ENCODE data around the gene RGSL1. TPM values are rescaled to one million over a fixed set of nuclear protein-coding genes. Genes with fewer than 3 reads are reported as not detected.

The RGSL1 gene
- total and polyA plus RNA-seq, 2 of the 8 experiments (the other 6 are each of a cell fraction or from before 2014, with no cell fraction given) = not detected

DNA sequence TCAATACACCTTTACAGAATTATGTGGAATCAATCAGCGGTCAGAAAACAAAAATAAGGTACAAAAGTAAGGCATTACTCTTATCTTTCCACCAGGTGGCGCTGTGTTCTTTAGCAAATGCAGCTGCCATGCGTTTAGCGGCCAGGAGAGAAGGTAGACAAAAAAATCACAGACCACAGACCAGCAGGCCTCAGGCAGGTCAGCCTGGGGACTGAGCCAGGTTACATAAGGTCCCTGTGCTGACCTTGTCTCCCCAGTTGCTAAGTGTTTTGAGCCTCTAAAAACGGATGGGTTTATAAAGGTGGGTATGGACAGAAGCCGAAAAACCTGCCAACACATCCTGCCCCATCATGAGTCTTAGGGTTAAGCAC is 151.5 kb downstream of the RGSL1 start:
- H2BK15ac ChIP-seq (ENCODE audit: low read length) = no peak overlapping the region
- peaks cover 0 to 31% (median 20%) of the 10 kb centered on the region in 4 experiments; a peak in 6 of 7 replicates for H3K27me3 ChIP-seq (replicated peaks in 1 of 4; ENCODE audit: control insufficient read depth in 3 of 4, extremely low read depth in 1 of 4, insufficient read depth in 3 of 4, low read length in 3 of 4)
- no peak overlapping the region for H3K18ac ChIP-seq (ENCODE audit: extremely low read depth, low read length)
- TF ChIP-seq, protein P1, sequence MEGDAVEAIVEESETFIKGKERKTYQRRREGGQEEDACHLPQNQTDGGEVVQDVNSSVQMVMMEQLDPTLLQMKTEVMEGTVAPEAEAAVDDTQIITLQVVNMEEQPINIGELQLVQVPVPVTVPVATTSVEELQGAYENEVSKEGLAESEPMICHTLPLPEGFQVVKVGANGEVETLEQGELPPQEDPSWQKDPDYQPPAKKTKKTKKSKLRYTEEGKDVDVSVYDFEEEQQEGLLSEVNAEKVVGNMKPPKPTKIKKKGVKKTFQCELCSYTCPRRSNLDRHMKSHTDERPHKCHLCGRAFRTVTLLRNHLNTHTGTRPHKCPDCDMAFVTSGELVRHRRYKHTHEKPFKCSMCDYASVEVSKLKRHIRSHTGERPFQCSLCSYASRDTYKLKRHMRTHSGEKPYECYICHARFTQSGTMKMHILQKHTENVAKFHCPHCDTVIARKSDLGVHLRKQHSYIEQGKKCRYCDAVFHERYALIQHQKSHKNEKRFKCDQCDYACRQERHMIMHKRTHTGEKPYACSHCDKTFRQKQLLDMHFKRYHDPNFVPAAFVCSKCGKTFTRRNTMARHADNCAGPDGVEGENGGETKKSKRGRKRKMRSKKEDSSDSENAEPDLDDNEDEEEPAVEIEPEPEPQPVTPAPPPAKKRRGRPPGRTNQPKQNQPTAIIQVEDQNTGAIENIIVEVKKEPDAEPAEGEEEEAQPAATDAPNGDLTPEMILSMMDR (IDR thresholded peaks at IDR 0.05; ENCODE audit: control extremely low read depth in 1 of 3, insufficient read depth in 1 of 3, low read depth in 1 of 3, low read length in 3 of 3) = peak; percentile 26 to 92 (median 82)
- TF ChIP-seq RAD21 (IDR thresholded peaks at IDR 0.05 in 1 of 2, conservative IDR thresholded peaks at IDR 0.05 in 1 of 2; ENCODE audit: low read depth in 2 of 2, low read length in 2 of 2) (peak; percentile 97 to 99), SP4 (IDR thresholded peaks at IDR 0.05; ENCODE audit: low read length) (no peak), POLR2AphosphoS5 (IDR thresholded peaks at IDR 0.05; ENCODE audit: low read depth, low read length) (no peak), BCL11A (IDR thresholded peaks at IDR 0.05; ENCODE audit: low read depth in 2 of 2, low read length in 2 of 2) (no peak)
- TF ChIP-seq, protein P2, sequence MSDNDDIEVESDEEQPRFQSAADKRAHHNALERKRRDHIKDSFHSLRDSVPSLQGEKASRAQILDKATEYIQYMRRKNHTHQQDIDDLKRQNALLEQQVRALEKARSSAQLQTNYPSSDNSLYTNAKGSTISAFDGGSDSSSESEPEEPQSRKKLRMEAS (IDR thresholded peaks at IDR 0.05) = peak; percentile 85
- no peak overlapping the region for H3K56ac ChIP-seq (replicated peaks; ENCODE audit: insufficient read length, low read depth, low read length)
- H3K4me1 ChIP-seq (replicated peaks in 1 of 4; ENCODE audit: control insufficient read depth in 3 of 4, insufficient read depth in 4 of 4, low read length in 3 of 4) = peaks cover 4 to 19% (median 8%) of the 10 kb centered on the region in 4 experiments
- H3K9ac ChIP-seq (replicated peaks in 1 of 4; ENCODE audit: extremely low read depth in 1 of 4, low read depth in 3 of 4, low read length in 3 of 4) = no peak overlapping the region
- no peak overlapping the region for H2AK5ac ChIP-seq (ENCODE audit: low read depth, low read length)
- H3K4me2 ChIP-seq (ENCODE audit: insufficient read depth in 1 of 2, low read depth in 2 of 2, low read length in 2 of 2) = no peak overlapping the region
- H2BK12ac ChIP-seq (ENCODE audit: low read depth, low read length) = no peak overlapping the region
- no peaks in the 10 kb centered on the region for H3K79me2 ChIP-seq (ENCODE audit: control insufficient read depth in 1 of 2, insufficient read depth in 2 of 2, low read length in 2 of 2)
- no peak overlapping the region for H2AFZ ChIP-seq (ENCODE audit: low read length)
- ChIA-PET POLR2A (ENCODE audit: partially characterized antibody) (interaction anchor here (0.7 to 15.0 kb wide), 9 partner anchors 13 to 184 kb away, joined by 3 to 231 read pairs (median 4); partner anchors contain the start of gene NPL), CTCF (ENCODE audit: partially characterized antibody) (interaction anchor here (0.6 to 37.1 kb wide), 51 partner anchors 9 to 516 kb away, joined by 3 to 1131 read pairs (median 5); partner anchors contain the start of genes NPL and RGS8)
- H3K23ac ChIP-seq (ENCODE audit: insufficient read length) = no peak overlapping the region
- H3K14ac ChIP-seq (ENCODE audit: insufficient read length) = no peak overlapping the region
- H4K91ac ChIP-seq (replicated peaks; ENCODE audit: insufficient read length, low read length) = peak overlapping the region; percentile 20
- no peak overlapping the region for H2BK20ac ChIP-seq (ENCODE audit: low read length)
- no peaks in the 10 kb centered on the region for H3K79me1 ChIP-seq (ENCODE audit: low read depth, low read length)
- peaks cover 7% of the 10 kb centered on the region for H3K23me2 ChIP-seq (ENCODE audit: low read depth, low read length)
- no peak overlapping the region for H2BK5ac ChIP-seq (ENCODE audit: low read depth, low read length)
- DNase-seq (ENCODE audit: low read depth in 1 of 2, low spot score in 2 of 2) = peak in 1 of 2 experiments; percentile 72
- no peak overlapping the region for H2BK120ac ChIP-seq (replicated peaks; ENCODE audit: low read depth, low read length)
- H3K27ac ChIP-seq (ENCODE audit: low read depth, low read length) = no peak overlapping the region
- H4K8ac ChIP-seq (ENCODE audit: extremely low read depth, insufficient read depth, low read length) = no peak overlapping the region
- H3K4me3 ChIP-seq (ENCODE audit: extremely low read depth in 1 of 4, insufficient read depth in 2 of 4, low read depth in 3 of 4, low read length in 4 of 4) = peak overlapping the region in 1 of 4 experiments; percentile 24; a peak in 1 of 8 replicates
- WGBS, 2 experiments (ENCODE audit: extremely low coverage in 1 of 2, insufficient coverage in 1 of 2, insufficient read length in 1 of 2, insufficient replicate concordance in 2 of 2, low coverage in 1 of 2, low lambda C conversion rate in 2 of 2, missing lambda C conversion rate in 1 of 2) = 28% methylated on average over 6 of the region's 6 CpGs; no CpG with 5 or more reads in 1 of the 2 experiments
- no peaks in the 10 kb centered on the region for H3K9me3 ChIP-seq (ENCODE audit: insufficient read depth in 2 of 2, low read depth in 1 of 2, low read length in 1 of 2)
- peak; percentile 68 for FAIRE-seq
- H4K5ac ChIP-seq (ENCODE audit: insufficient read length, low read depth, low read length) = no peak overlapping the region
- peaks cover 2 to 4% of the 10 kb centered on the region in 2 experiments for H4K20me1 ChIP-seq (replicated peaks in 1 of 2; ENCODE audit: control insufficient read depth in 1 of 2, insufficient read depth in 2 of 2, low read length in 2 of 2)
- no peak overlapping the region for H3K4ac ChIP-seq (replicated peaks; ENCODE audit: insufficient read length, low read depth, low read length)
- H3K36me3 ChIP-seq (ENCODE audit: control insufficient read depth in 2 of 4, insufficient read depth in 4 of 4, low read length in 3 of 4) = peaks cover 10 to 15% (median 12%) of the 10 kb centered on the region in 4 experiments; a peak in 5 of 8 replicates

Measured in H1 (cell line).